Activated naive CD4-positive, alpha-beta T cell treated with anti-CD3 and anti-CD28 coated beads, Interleukin-2, amount 10 ng/mL, durations not matched to agents 5 hours and 36 hours (primary cell): ENCODE results near the gene ERLEC1. TPM values are rescaled to one million over a fixed set of nuclear protein-coding genes. Genes with fewer than 3 reads are reported as not detected.

ENCODE experiments used
- microRNA-seq: library from miRNA; unstranded; fragments of <30 nt; microRNA quantifications from one replicate; pipeline ENCODE4 v1.2.0, GENCODE V29; 2022; ENCODE audit warnings: borderline microRNAs expressed, borderline replicate concordance
- total RNA-seq, 2 experiments: library from RNA; stranded (reverse); gene quantifications; one replicate each; pipeline ENCODE4 v1.2.3, GENCODE V29; 2021

Gene ERLEC1, protein sequence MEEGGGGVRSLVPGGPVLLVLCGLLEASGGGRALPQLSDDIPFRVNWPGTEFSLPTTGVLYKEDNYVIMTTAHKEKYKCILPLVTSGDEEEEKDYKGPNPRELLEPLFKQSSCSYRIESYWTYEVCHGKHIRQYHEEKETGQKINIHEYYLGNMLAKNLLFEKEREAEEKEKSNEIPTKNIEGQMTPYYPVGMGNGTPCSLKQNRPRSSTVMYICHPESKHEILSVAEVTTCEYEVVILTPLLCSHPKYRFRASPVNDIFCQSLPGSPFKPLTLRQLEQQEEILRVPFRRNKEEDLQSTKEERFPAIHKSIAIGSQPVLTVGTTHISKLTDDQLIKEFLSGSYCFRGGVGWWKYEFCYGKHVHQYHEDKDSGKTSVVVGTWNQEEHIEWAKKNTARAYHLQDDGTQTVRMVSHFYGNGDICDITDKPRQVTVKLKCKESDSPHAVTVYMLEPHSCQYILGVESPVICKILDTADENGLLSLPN
- 10 to 100 TPM; 23.5 to 23.6 TPM for total RNA-seq

DNA sequence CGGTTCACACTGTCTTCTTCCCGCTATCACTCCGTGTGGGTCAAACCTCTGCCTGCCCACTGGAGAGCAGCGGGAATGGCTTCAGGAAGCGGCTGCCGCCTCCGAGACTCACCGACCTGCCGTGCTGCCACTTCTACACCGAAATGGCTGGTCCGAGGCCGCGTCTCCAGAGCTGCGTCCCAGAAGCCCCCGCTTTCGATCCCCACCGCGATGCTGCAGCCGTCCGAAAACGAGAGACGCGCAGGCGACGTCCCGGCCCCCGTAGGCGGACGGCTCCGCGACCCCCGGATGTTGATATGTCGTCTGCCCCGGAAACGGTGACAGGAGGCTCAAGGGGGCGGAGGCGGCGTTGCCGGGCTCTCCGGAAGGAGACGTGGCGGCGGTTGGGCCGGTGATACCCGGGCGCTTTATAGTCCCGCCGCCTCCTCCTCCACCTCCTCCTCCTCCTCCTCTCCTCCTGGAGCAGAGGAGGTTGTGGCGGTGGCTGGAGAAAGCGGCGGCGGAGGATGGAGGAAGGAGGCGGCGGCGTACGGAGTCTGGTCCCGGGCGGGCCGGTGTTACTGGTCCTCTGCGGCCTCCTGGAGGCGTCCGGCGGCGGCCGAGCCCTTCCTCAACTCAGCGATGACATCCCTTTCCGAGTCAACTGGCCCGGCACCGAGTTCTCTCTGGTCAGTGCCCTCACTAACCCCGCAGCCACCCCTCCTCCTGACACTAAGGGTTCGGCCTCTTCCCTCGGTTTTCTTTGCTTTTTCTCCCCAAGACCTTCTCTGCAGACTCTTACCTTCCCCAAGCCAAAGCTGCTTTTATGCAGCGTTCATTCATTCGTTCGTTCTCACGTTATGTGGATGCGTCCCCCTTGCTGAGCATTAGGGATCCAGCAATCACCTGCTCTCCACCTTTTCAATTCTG is at the start of gene ERLEC1, which contains the start of gene ASB3:
Gene ERLEC1 (plus strand): TSS at position 340 of the 909 bp plus-strand sequence. CDS start 167 bp downstream, at position 507.
Gene ASB3 (minus strand): TSS at position 249 of the 909 bp plus-strand sequence. CDS start 21,381 bp downstream, outside the sequence.

DNA sequence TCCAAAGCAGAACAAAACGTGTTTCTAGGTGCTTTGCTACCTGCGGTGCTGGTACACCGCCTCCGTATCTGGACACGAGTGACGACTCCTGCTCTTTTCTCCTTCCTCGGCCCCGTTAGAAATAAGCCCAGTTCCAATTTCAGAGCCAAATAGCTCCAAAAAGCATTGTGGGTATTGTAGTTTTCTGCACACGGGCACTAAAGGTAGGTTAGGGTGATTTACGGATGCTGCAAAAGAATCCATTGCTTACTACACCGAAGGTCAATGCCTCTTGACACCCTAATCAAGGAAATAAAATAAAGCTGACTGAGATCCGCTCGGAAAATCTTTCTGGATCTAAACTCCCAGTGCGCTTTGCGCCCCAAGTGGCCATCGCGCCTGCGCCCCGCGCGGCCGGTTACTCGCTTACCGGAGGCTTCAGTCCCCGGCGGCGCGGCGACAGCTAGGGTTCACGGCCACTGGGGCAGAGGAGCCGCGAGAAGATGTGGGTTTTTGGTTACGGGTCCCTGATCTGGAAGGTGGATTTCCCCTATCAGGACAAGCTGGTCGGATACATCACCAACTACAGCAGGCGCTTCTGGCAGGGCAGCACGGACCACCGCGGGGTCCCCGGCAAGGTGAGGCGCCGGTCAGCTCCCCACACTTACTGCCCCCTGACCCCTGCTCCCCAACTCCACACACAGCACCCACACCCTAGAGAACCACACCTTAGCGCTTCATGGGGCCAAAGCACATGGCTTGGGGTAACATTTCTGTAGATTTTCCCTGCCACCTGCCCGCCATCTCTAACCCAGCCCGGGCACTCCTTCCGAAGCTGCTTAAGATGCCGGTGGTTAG is 19.2 kb upstream of the ERLEC1 start, which contains the start of gene CHAC2:
Gene CHAC2 (plus strand): TSS at position 400 of the 837 bp plus-strand sequence. CDS start 83 bp downstream, at position 483.

DNA sequence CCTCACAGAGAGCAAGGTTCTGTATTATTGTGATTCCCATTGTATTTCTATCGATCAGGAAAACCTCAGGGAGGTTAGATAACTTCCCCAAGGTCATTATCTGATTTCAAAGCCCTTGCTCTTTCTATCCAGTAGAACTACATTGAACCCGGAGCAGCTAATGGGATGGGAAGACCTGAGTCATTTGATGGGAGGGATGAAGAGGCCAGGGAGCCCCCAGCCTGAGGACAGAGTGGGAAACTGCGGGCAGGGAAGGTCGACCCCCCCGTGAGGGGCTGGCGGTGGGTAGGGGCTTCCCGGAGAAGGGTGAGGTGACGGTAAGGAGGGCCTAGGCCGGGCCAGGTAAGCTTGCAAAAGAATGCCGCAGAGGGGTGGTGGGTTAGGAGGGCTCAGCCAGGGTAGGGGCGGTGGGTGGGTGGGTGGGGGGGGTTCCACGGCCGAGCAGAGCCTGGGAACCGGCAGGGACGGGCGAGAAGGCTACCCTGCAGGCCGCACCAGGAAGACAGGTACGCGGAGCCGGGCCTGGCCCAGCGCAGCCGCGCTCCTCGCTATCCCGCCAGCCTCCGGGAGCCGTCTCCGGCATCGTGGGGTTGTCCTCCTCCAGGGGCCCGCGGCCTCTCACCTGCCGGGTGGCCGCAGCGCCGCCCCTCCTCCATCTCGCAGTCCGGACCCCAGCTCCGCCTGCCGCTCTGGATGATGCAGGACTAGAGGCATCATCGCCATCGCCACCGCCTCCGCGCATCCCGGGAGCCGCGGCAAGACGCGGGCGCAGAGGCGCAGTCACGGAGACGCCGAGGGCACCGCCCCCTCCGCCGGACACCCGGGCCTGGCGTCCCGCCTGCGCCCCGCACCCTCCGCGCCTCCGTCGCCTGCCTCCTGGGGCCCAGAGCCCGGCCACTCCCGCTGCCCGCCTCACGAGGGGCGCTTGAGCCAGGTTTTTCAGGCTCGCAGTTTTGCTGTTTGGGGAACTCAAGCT is 72.7 kb downstream of the ERLEC1 start, which contains the start of gene GPR75:
Gene GPR75 (minus strand): TSS at position 762 of the 976 bp plus-strand sequence. CDS start 5,211 bp downstream, outside the sequence.

Small RNA genes lying within 50 kb of the gene (microRNA-seq; reads per million reads assigned to microRNA genes)
- not detected for gene MIR3682

Other genes starting within 250 kb of the ERLEC1 start
- gene CHAC2, start 19.2 kb upstream of the ERLEC1 start, total RNA-seq, result 1 to 10 TPM; 8.1 TPM
- 10 to 100 TPM; 24.3 to 25.1 TPM for gene ASB3, start 91 bp upstream of the ERLEC1 start, total RNA-seq
- 1 to 10 TPM; 2.1 to 2.3 TPM for gene GPR75, start 72.9 kb downstream of the ERLEC1 start, total RNA-seq
- gene PSME4, start 183.9 kb downstream of the ERLEC1 start, total RNA-seq, result 10 to 100 TPM; 45.0 to 47.6 TPM